Measurements from ENCODE around the gene MIA.

DNA sequence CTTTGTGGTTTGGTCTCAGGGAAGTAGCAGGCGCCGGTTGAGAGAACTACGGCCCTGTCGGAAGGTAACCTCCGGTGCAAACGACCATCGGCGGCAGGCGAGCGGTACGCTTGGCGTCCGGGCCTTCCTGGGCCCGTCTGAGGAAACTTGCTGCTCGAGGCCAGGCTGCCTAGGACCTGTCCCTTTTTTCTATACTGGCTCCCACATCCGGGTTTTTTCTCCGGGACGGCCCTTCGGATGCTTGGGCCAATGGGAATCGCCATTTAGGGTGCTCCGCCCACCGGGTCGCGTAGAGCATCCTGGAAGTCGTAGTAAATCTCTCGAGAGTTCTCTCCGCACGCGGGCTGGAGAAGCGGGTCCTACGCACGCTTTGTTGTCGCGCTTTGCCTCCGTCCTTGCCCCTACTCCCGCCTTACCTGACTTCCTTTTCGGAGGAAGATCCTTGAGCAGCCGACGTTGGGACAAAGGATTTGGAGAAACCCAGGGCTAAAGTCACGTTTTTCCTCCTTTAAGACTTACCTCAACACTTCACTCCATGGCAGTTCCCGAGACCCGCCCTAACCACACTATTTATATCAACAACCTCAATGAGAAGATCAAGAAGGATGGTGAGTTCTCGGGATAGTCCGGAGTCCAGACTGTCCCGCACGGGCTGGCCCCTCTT lies 24.3 kb upstream of the MIA start, which contains the start of gene SNRPA:
- TF ChIP-seq, protein P1, sequence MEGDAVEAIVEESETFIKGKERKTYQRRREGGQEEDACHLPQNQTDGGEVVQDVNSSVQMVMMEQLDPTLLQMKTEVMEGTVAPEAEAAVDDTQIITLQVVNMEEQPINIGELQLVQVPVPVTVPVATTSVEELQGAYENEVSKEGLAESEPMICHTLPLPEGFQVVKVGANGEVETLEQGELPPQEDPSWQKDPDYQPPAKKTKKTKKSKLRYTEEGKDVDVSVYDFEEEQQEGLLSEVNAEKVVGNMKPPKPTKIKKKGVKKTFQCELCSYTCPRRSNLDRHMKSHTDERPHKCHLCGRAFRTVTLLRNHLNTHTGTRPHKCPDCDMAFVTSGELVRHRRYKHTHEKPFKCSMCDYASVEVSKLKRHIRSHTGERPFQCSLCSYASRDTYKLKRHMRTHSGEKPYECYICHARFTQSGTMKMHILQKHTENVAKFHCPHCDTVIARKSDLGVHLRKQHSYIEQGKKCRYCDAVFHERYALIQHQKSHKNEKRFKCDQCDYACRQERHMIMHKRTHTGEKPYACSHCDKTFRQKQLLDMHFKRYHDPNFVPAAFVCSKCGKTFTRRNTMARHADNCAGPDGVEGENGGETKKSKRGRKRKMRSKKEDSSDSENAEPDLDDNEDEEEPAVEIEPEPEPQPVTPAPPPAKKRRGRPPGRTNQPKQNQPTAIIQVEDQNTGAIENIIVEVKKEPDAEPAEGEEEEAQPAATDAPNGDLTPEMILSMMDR (IDR thresholded peaks at IDR 0.05; ENCODE audit: low read length), result no peak
- no peak for TF ChIP-seq EZH2 (IDR thresholded peaks at IDR 0.05; ENCODE audit: borderline replicate concordance, low read length)

Data from OCI-LY1 (cell line).